ENCODE data around the gene P2RY13. TPM values are rescaled to one million over a fixed set of nuclear protein-coding genes. Genes with fewer than 3 reads are reported as not detected.

The P2RY13 gene
- polyA plus RNA-seq, 1 donor from 2014 or later, result 0.12 TPM

DNA sequence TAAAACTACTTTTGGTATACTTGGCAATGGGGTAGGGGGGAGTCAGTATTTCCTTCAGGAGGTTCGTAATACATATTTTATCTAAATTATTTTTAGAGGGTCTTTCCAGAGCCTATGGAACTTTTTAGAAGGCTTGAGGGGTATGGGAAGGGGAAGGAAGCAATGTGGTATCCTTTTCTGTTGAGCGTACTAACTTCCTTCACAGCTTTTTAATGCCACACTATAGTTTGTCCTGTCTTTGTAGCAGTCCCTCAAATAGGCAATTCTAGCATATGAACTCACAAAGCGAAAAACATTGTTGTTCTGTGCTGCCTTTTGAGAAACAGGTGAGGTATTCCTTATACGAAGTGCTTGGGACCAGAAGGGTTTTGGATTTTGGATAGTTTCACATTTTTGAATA, 22.3 kb upstream of the P2RY13 start:
- Histone ChIP-seq H3K9ac (ENCODE audit: low read length) (no peak overlapping the region), H3F3A (ENCODE audit: insufficient read depth, low read length, poor library complexity, severe bottlenecking) (no peaks in the 10 kb centered on the region), H3K9me2 (ENCODE audit: insufficient read depth, low read length) (no peaks in the 10 kb centered on the region), H3K27me3 (ENCODE audit: insufficient read depth, low read depth, low read length) (no peaks in the 10 kb centered on the region), H2AFZ (ENCODE audit: low read depth, low read length) (no peak overlapping the region), H3K79me2 (replicated peaks; ENCODE audit: insufficient read depth, low read length) (no peaks in the 10 kb centered on the region), H3K27ac (ENCODE audit: low read length) (no peak overlapping the region), H3K4me3 (ENCODE audit: low read length) (no peak overlapping the region), H3K36me3 (ENCODE audit: insufficient read depth, low read length) (peaks cover 5% of the 10 kb centered on the region), H3K9me3 (ENCODE audit: low read length) (no peaks in the 10 kb centered on the region), H3K4me2 (ENCODE audit: low read length) (no peak overlapping the region), H4K20me1 (ENCODE audit: insufficient read depth) (no peaks in the 10 kb centered on the region)
- TF ChIP-seq EZH2 (IDR thresholded peaks at IDR 0.05; ENCODE audit: borderline replicate concordance, insufficient read depth, low read length, poor library complexity, severe bottlenecking), result no peak
- no peak for TF ChIP-seq EP300 (conservative IDR thresholded peaks at IDR 0.05; ENCODE audit: poor library complexity, severe bottlenecking)
- no peak for TF ChIP-seq SMC3 (conservative IDR thresholded peaks at IDR 0.05; ENCODE audit: poor library complexity)
- TF ChIP-seq, protein P1, sequence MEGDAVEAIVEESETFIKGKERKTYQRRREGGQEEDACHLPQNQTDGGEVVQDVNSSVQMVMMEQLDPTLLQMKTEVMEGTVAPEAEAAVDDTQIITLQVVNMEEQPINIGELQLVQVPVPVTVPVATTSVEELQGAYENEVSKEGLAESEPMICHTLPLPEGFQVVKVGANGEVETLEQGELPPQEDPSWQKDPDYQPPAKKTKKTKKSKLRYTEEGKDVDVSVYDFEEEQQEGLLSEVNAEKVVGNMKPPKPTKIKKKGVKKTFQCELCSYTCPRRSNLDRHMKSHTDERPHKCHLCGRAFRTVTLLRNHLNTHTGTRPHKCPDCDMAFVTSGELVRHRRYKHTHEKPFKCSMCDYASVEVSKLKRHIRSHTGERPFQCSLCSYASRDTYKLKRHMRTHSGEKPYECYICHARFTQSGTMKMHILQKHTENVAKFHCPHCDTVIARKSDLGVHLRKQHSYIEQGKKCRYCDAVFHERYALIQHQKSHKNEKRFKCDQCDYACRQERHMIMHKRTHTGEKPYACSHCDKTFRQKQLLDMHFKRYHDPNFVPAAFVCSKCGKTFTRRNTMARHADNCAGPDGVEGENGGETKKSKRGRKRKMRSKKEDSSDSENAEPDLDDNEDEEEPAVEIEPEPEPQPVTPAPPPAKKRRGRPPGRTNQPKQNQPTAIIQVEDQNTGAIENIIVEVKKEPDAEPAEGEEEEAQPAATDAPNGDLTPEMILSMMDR (IDR thresholded peaks at IDR 0.05; ENCODE audit: poor library complexity, severe bottlenecking), result no peak
- TF ChIP-seq POLR2AphosphoS5 (IDR thresholded peaks at IDR 0.05), result no peak
- no peak for TF ChIP-seq TAF1 (IDR thresholded peaks at IDR 0.05; ENCODE audit: low read depth)
- TF ChIP-seq, protein P2, sequence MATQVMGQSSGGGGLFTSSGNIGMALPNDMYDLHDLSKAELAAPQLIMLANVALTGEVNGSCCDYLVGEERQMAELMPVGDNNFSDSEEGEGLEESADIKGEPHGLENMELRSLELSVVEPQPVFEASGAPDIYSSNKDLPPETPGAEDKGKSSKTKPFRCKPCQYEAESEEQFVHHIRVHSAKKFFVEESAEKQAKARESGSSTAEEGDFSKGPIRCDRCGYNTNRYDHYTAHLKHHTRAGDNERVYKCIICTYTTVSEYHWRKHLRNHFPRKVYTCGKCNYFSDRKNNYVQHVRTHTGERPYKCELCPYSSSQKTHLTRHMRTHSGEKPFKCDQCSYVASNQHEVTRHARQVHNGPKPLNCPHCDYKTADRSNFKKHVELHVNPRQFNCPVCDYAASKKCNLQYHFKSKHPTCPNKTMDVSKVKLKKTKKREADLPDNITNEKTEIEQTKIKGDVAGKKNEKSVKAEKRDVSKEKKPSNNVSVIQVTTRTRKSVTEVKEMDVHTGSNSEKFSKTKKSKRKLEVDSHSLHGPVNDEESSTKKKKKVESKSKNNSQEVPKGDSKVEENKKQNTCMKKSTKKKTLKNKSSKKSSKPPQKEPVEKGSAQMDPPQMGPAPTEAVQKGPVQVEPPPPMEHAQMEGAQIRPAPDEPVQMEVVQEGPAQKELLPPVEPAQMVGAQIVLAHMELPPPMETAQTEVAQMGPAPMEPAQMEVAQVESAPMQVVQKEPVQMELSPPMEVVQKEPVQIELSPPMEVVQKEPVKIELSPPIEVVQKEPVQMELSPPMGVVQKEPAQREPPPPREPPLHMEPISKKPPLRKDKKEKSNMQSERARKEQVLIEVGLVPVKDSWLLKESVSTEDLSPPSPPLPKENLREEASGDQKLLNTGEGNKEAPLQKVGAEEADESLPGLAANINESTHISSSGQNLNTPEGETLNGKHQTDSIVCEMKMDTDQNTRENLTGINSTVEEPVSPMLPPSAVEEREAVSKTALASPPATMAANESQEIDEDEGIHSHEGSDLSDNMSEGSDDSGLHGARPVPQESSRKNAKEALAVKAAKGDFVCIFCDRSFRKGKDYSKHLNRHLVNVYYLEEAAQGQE (IDR thresholded peaks at IDR 0.05; ENCODE audit: borderline replicate concordance), result no peak
- no peak for TF ChIP-seq MXI1 (conservative IDR thresholded peaks at IDR 0.05; ENCODE audit: poor library complexity, severe bottlenecking)
- no peak for TF ChIP-seq RAD21 (conservative IDR thresholded peaks at IDR 0.05)

DNA sequence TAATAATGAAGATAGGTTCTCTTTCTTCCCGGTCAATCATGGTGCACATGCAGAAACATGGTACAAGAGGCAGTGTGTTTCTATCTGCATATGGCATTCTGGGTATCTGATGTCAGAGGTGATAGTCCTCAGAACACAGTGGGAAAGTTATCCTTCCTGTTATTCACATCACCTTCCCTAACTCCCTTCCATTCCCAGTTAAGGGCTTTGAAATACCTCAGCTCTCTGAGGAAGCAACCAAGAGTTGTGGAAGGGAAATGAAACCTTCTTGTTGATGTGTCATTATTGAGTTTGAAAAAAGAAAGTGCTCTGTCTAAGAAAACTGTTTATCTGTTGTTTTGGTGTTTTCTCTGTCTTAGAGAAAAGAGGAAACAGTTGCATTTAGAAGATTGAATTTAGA, 21.9 kb upstream of the P2RY13 start:
- H3K27ac ChIP-seq (ENCODE audit: low read length), result no peak overlapping the region
- TF ChIP-seq, protein P2 (IDR thresholded peaks at IDR 0.05; ENCODE audit: borderline replicate concordance), result no peak
- TF ChIP-seq MXI1 (conservative IDR thresholded peaks at IDR 0.05; ENCODE audit: poor library complexity, severe bottlenecking) (no peak), TAF1 (IDR thresholded peaks at IDR 0.05; ENCODE audit: low read depth) (no peak), SMC3 (conservative IDR thresholded peaks at IDR 0.05; ENCODE audit: poor library complexity) (no peak), EP300 (conservative IDR thresholded peaks at IDR 0.05; ENCODE audit: poor library complexity, severe bottlenecking) (no peak), EZH2 (IDR thresholded peaks at IDR 0.05; ENCODE audit: borderline replicate concordance, insufficient read depth, low read length, poor library complexity, severe bottlenecking) (no peak), POLR2AphosphoS5 (IDR thresholded peaks at IDR 0.05) (no peak), RAD21 (conservative IDR thresholded peaks at IDR 0.05) (no peak)
- TF ChIP-seq, protein P1 (IDR thresholded peaks at IDR 0.05; ENCODE audit: poor library complexity, severe bottlenecking), result no peak
- H3K4me2 ChIP-seq (ENCODE audit: low read length), result no peak overlapping the region
- H3K79me2 ChIP-seq (replicated peaks; ENCODE audit: insufficient read depth, low read length), result no peaks in the 10 kb centered on the region
- H3K4me3 ChIP-seq (ENCODE audit: low read length), result no peak overlapping the region
- no peak overlapping the region for H3K9ac ChIP-seq (ENCODE audit: low read length)
- H3K9me3 ChIP-seq (ENCODE audit: low read length), result no peaks in the 10 kb centered on the region
- H2AFZ ChIP-seq (ENCODE audit: low read depth, low read length), result no peak overlapping the region
- H3F3A ChIP-seq (ENCODE audit: insufficient read depth, low read length, poor library complexity, severe bottlenecking), result no peaks in the 10 kb centered on the region
- H3K36me3 ChIP-seq (ENCODE audit: insufficient read depth, low read length), result peaks cover 5% of the 10 kb centered on the region
- H3K27me3 ChIP-seq (ENCODE audit: insufficient read depth, low read depth, low read length), result no peaks in the 10 kb centered on the region
- no peaks in the 10 kb centered on the region for H4K20me1 ChIP-seq (ENCODE audit: insufficient read depth)
- H3K9me2 ChIP-seq (ENCODE audit: insufficient read depth, low read length), result no peaks in the 10 kb centered on the region
